ENCODE data around the gene GDPD3.

GRCh38 chr16:30124985-30125379 is 11.6 kb upstream of the GDPD3 start:
- TF ChIP-seq, protein P1, sequence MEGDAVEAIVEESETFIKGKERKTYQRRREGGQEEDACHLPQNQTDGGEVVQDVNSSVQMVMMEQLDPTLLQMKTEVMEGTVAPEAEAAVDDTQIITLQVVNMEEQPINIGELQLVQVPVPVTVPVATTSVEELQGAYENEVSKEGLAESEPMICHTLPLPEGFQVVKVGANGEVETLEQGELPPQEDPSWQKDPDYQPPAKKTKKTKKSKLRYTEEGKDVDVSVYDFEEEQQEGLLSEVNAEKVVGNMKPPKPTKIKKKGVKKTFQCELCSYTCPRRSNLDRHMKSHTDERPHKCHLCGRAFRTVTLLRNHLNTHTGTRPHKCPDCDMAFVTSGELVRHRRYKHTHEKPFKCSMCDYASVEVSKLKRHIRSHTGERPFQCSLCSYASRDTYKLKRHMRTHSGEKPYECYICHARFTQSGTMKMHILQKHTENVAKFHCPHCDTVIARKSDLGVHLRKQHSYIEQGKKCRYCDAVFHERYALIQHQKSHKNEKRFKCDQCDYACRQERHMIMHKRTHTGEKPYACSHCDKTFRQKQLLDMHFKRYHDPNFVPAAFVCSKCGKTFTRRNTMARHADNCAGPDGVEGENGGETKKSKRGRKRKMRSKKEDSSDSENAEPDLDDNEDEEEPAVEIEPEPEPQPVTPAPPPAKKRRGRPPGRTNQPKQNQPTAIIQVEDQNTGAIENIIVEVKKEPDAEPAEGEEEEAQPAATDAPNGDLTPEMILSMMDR (IDR thresholded peaks at IDR 0.05), result no peak
- no peak for TF ChIP-seq POLR2A (IDR thresholded peaks at IDR 0.05)

Data from adrenal gland (tissue), 5 donors.